Activated T-helper 9 cell treated with anti-CD3 and anti-CD28 coated beads, Interleukin-2, amount 50 U/mL, for 16 hours (primary cell): ENCODE data around the gene TSPAN7.

Source experiments
- DNase-seq: peaks from one replicate; pipeline ENCODE4 v3.0.0-alpha.2; 2020; ENCODE audit warnings: low read depth

The TSPAN7 gene

GRCh38 chrX:38561126-38561868, at the start of gene TSPAN7:
TSS of gene TSPAN7 (plus strand) at chrX:38561542. CDS start at chrX:38561547, 5 bp downstream.
- DNase-seq: peak; percentile 68

DNA sequence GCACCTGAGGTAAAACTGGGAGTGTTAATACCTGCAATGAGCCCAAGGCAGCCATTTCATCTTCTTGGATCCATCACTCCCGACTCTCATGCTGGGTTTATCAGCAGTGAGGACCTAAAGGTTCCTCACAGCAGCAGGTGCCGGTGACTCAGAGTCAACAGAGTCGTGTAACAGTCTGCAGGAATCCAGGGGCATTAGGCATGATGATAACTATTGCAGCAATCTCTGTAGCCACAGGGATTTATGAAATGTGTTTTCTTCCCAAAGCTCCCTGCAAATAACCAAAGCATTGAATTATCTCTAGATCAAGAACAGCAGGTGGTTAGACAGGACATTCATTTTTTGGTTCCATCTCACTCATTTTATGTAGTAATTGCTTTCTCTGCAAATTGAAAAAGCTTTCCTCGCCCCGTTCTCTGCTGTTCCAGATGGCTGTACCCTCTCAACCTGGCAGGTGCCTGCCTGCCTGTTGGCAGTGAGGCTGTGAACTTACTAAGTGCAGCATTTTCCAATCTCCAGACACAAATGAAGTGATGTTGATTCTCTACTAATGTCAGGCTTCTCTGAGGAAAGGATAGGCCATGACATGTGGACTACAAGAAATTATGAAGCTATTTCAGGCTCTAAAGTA, 48.1 kb upstream of the TSPAN7 start:
- DNase-seq: no peak

DNA sequence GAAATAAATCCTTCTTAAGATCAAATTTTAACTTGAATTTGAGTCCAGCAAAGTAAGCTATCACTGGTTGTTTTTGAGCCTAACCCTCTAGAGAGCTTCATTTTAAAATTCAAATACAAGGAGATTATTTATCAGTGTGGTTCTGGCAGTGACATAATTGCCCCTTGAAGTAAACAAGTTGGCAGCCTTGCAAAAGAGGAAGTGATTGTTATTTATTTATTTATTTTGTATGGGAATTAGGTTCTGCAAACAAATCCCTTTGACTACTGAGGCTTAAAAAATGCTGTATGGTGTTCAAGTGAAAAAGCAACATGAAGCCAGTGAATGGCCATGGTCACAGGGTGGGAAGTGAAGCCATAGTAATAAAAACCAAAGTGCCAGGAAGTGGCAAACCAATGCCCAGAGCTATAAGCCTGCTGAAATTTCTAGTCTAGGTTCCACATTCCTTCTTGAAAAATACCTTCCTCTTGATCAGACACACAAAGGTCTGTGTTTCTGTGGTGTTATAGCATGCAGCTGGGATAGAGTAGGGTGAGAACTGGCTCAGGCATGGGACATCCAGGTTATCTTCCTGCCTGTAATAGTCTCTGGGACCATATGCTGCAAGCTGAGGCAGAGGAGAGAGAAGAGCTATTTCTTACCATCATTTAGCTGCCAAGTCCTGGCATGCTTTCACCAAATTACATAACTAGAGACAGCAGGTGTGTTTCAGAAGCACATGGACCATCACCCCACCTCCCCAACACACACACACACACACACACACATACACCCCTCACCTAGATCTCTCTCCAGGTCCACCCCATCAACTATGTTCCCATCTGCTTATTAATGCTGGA, 47.1 kb upstream of the TSPAN7 start:
- DNase-seq: no peak

DNA sequence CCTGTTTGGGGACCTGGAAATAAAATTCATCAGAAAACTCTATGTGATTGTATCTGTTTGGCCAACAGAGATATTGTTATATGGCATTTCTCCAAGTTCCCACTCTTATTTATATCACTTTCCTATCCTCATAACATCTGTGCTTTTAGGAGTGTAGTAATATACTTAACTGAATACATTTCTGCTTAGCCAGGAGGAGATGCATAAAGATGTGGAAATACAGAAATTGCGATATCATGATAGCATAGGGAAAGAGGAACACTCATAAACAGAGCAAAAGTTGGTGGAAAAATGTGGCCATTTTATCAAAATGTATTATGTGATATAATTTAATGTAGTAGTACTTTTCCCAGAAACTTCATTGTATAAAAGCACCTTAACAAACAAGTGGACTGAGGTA, 46.1 kb upstream of the TSPAN7 start:
- DNase-seq: no peak

GRCh38 chrX:38516196-38516774, 45.1 kb upstream of the TSPAN7 start:
- no peak for DNase-seq

DNA sequence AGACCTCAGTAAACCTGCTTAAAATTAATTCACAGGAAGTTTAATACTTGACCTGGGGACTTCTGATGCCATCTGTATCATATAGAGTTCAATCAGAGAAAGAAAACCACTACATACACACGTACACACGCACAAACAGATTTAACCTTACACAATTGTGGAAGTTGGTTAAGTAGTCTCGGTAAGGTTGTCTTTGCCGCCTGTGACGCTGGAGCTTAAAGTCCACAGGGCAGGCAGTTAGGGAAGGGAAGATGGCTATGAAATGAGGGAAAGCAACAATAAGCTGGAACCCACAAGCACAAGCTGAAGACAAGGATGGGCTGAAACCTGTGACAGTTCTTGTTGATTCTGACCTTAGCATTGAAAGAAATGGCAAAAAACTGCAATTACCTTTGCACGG, 41.7 kb upstream of the TSPAN7 start:
- DNase-seq: no peak

GRCh38 chrX:38538134-38538533, 23.2 kb upstream of the TSPAN7 start:
- no peak for DNase-seq

DNA sequence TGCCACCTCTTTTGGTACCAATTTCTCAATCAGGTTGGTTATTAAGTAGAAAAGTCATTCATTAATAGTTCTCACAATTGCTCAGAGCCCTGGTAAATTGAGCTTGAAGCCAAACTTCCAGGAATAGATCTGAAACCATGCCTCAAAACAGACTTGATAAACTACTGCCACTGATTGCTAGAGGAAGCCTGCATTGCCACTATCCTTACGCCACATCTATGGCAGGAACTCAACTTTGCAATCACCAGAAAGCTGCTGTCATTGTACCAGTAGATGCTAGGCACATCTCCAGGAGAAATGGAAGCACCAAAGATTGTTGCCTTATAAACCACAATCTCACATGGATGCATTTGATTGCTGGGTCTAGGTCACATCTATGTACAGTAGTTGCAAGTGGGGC, 21.6 kb upstream of the TSPAN7 start:
- no peak for DNase-seq

DNA sequence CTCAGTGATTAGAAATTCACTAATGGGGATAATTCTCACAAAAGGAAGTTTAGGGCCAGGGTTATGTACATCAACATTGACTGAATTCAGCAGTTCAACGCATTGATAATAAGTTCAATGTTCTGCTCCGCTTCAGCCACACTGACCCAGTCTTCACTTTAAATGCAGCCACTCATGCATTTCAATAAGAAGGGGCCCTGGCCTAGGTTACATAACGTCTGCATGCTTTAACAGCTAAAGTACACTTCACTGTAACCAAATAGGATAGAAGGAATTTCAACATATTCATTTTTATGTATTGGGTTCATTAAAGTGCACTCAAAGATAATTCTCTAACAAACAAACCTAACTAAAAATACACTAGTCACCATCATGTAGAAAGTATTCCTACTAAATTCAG, 12.8 kb upstream of the TSPAN7 start:
- DNase-seq: no peak

GRCh38 chrX:38552721-38553120, 8.6 kb upstream of the TSPAN7 start:
- DNase-seq: no peak

- no peak for DNase-seq
Measured at GRCh38 chrX:38558686-38559085, 2.7 kb upstream of the TSPAN7 start.

DNA sequence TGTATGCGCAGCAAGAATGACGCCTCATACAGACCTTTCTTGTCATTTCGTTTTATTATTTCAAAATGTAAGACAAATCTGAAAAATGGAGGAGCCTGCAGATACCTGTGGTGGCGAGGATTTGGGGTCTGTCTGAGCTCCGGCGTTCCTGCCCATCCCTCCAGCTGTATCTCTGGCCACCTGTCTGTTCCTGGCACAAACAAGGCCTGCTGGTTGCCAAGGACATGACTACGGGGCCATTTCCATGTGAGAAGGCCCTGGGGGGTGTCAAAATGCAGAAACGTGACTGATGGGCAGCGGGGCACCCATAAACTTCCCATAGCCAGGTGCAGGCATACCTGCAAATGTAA, 591 bp upstream of the TSPAN7 start:
- no peak for DNase-seq

- peak; percentile 0 for DNase-seq
Measured at GRCh38 chrX:38561951-38562719, 793 bp downstream of the TSPAN7 start.

GRCh38 chrX:38563030-38563429, 1.7 kb downstream of the TSPAN7 start:
- DNase-seq: no peak

- DNase-seq: no peak
Measured at GRCh38 chrX:38570396-38570795, 9.1 kb downstream of the TSPAN7 start.

- DNase-seq: no peak
Measured at GRCh38 chrX:38571058-38571457, 9.7 kb downstream of the TSPAN7 start.

DNA sequence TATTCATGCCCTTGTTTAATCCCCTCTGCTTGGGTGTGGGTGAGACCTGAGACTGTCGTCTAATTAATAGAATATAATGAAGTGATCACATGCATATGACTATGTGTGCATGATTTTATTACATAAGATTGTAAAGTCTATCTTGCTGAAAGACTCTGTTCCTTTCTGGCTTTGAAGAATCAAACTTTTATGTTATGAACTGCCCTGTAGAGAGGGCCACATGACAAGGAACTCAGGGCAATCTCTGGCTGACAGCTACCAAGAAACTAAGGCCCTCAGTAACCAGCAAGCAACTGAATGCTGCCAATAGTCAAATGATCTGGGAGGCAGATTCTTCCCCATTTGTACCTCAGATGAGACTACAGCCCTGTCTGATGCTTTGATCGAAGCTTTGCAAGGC, 13.5 kb downstream of the TSPAN7 start:
- no peak for DNase-seq

GRCh38 chrX:38575888-38576287, 14.5 kb downstream of the TSPAN7 start:
- DNase-seq: no peak

- DNase-seq: no peak
Measured at GRCh38 chrX:38577738-38578137, 16.4 kb downstream of the TSPAN7 start.

GRCh38 chrX:38578167-38578566, 16.8 kb downstream of the TSPAN7 start:
- no peak for DNase-seq

GRCh38 chrX:38583181-38583580, 21.8 kb downstream of the TSPAN7 start:
- no peak for DNase-seq

GRCh38 chrX:38594434-38594833, 33.1 kb downstream of the TSPAN7 start:
- DNase-seq: no peak
